Neural progenitor cell (in vitro differentiated cells): ENCODE measurements around the gene ITSN1. TPM values are rescaled to one million over a fixed set of nuclear protein-coding genes. Genes with fewer than 3 reads are reported as not detected.

Experiments used
- DNase-seq: peaks from one replicate; pipeline ENCODE4 v3.0.0-alpha.2; 2016; ENCODE audit warnings: low spot score
- H2AFZ ChIP-seq: fragments of 200-600 bp; sonication (generic); replicated peaks from 2 replicates; pipeline ENCODE4 v1.6.1; 2016; ENCODE audit warnings: antibody characterized with exemption
- H3F3A ChIP-seq: fragments of 200-600 bp; sonication (generic); 2 replicates; pipeline ENCODE4 v1.6.1; 2016; ENCODE audit warnings: antibody characterized with exemption, low read depth
- H3K27ac ChIP-seq: fragments of 200-600 bp; sonication (generic); 2 replicates; pipeline ENCODE4 v1.5.1; 2016; ENCODE audit warnings: mild to moderate bottlenecking
- H3K27me3 ChIP-seq: fragments of 200-600 bp; sonication (generic); 2 replicates; pipeline ENCODE4 v1.6.1; 2016; ENCODE audit warnings: mild to moderate bottlenecking, moderate library complexity
- H3K36me3 ChIP-seq: fragments of 200-600 bp; sonication (generic); 2 replicates; pipeline ENCODE4 v1.5.1; 2016
- H3K4me1 ChIP-seq: fragments of 200-600 bp; sonication (generic); 2 replicates; pipeline ENCODE4 v1.6.1; 2016; ENCODE audit warnings: mixed run types
- H3K4me2 ChIP-seq: fragments of 200-600 bp; sonication (generic); 2 replicates; pipeline ENCODE4 v1.6.1; 2016
- H3K4me3 ChIP-seq: fragments of 200-600 bp; sonication (generic); 2 replicates; pipeline ENCODE4 v1.5.1; 2016
- H3K79me2 ChIP-seq: fragments of 200-600 bp; sonication (generic); 2 replicates; pipeline ENCODE4 v1.6.1; 2016; ENCODE audit warnings: low read depth
- H3K9ac ChIP-seq: fragments of 200-600 bp; sonication (generic); 2 replicates; pipeline ENCODE4 v1.6.1; 2016
- H3K9me3 ChIP-seq: fragments of 200-600 bp; sonication (generic); 2 replicates; pipeline ENCODE4 v1.5.1; 2016; ENCODE audit warnings: low read depth
- H4K20me1 ChIP-seq: fragments of 200-600 bp; sonication (generic); 2 replicates; pipeline ENCODE4 v1.6.1; 2016; ENCODE audit warnings: low read depth
- H3K27ac Mint-ChIP-seq: 3 replicates; pipeline ENCODE4 v1.8.0; 2021; ENCODE audit warnings: mixed read lengths
- H3K27me3 Mint-ChIP-seq: 2 replicates; pipeline ENCODE4 v1.8.0; 2022; ENCODE audit warnings: low read depth, mild to moderate bottlenecking, inconsistent platforms, moderate library complexity, mixed read lengths; ENCODE audit not compliant: insufficient read depth
- H3K36me3 Mint-ChIP-seq: 3 replicates; pipeline ENCODE4 v1.8.0; 2021; ENCODE audit warnings: mixed read lengths
- H3K4me1 Mint-ChIP-seq: 3 replicates; pipeline ENCODE4 v1.8.0; 2021; ENCODE audit warnings: mixed read lengths
- H3K4me3 Mint-ChIP-seq: 3 replicates; pipeline ENCODE4 v1.8.0; 2021; ENCODE audit warnings: mild to moderate bottlenecking, moderate library complexity, mixed read lengths
- H3K9me3 Mint-ChIP-seq: 3 replicates; pipeline ENCODE4 v1.8.0; 2020; ENCODE audit warnings: mixed read lengths
- CTCF ChIP-seq: fragments of 200-600 bp; sonication (generic); IDR thresholded peaks from 2 replicates; pipeline ENCODE4 v1.5.1; 2017; ENCODE audit warnings: antibody characterized with exemption, mild to moderate bottlenecking
- EZH2 ChIP-seq: fragments of 200-600 bp; sonication (generic); IDR thresholded peaks from 2 replicates; pipeline ENCODE4 v1.6.1; 2017; ENCODE audit warnings: antibody characterized with exemption, mild to moderate bottlenecking, moderate library complexity
- EZH2phosphoT487 ChIP-seq: fragments of 200-600 bp; sonication (generic); IDR thresholded peaks from 2 replicates; pipeline ENCODE4 v1.6.1; 2017; ENCODE audit warnings: antibody characterized with exemption
- total RNA-seq: library from RNA; depleted of rRNA; stranded (reverse); fragments of >200 nt; gene quantifications from 2 replicates; pipeline ENCODE4 v1.2.3, GENCODE V29; 2015; ENCODE audit warnings: low replicate concordance

The ITSN1 gene
- total RNA-seq, 1 donor from 2014 or later, result 136 TPM

- Histone ChIP-seq H3K4me2 (no peak overlapping the region), H3K4me1 (no peaks in the 10 kb centered on the region), H3K9ac (no peak overlapping the region), H3K27ac (no peak overlapping the region), H3K9me3 (no peaks in the 10 kb centered on the region), H3K36me3 (peaks cover 5% of the 10 kb centered on the region), H3K4me3 (no peak overlapping the region), H2AFZ (no peak overlapping the region), H4K20me1 (no peaks in the 10 kb centered on the region), H3K79me2 (no peaks in the 10 kb centered on the region), H3K27me3 (no peaks in the 10 kb centered on the region), H3F3A (no peaks in the 10 kb centered on the region)
- Mint-ChIP-seq H3K27me3 (no peaks in the 10 kb centered on the region), H3K4me3 (no peak overlapping the region), H3K27ac (no peak overlapping the region), H3K9me3 (no peaks in the 10 kb centered on the region), H3K36me3 (peaks cover 18% of the 10 kb centered on the region), H3K4me1 (no peaks in the 10 kb centered on the region)
- no peak for DNase-seq
- TF ChIP-seq CTCF, result no peak
- no peak for TF ChIP-seq EZH2
- TF ChIP-seq EZH2phosphoT487, result no peak
Observed at GRCh38 chr21:33755354-33755753, 113.1 kb downstream of the ITSN1 start.

DNA sequence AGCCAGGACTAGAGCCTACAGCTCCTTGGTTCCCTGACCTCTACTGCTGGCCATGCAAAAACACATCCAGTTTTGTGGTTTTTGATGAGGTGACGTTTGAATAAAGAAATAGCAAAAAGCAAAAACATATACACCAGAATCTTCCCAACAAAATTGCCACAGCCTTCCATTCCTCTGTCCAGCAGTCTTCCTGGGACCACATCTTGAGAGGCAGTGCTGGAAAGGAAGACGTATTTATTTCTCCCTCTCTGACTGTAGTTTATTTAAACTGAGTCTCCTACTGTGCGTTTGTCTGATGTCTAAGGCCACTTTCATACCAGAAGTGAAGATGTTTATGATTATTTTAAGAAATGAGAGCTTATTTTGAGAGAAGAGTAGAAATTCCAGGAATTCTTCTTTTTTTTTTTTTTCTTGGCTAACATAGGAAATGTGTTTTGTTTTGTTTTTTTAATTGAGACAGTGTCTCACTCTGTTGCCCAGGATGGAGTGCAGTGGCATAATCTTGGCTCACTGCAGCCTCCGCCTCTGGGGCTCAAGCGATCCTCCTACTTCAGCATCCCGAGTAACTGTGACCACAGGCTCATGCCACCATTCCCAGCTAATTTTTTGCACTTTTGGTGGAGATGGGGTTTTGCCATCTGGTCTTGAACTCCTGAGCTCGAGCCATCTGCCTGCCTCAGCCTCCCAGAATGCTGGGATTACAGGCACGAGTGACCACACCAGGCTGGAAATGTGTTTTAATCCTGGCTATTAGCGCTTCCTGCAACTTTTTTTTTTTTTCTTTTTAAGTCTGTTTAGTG lies 118.5 kb downstream of the ITSN1 start:
- H3K27me3 Mint-ChIP-seq, result no peaks in the 10 kb centered on the region
- TF ChIP-seq EZH2, result no peak
- TF ChIP-seq CTCF, result no peak
- TF ChIP-seq EZH2phosphoT487, result no peak
- H3K9me3 ChIP-seq, result no peaks in the 10 kb centered on the region
- H4K20me1 ChIP-seq, result no peaks in the 10 kb centered on the region
- H3K36me3 ChIP-seq, result no peaks in the 10 kb centered on the region
- no peak overlapping the region for H3K27ac Mint-ChIP-seq
- DNase-seq, result no peak
- no peaks in the 10 kb centered on the region for H3F3A ChIP-seq
- H3K4me3 Mint-ChIP-seq, result no peak overlapping the region
- H2AFZ ChIP-seq, result no peak overlapping the region
- no peaks in the 10 kb centered on the region for H3K4me1 ChIP-seq
- no peak overlapping the region for H3K4me2 ChIP-seq
- H3K9ac ChIP-seq, result no peak overlapping the region
- H3K27me3 ChIP-seq, result no peaks in the 10 kb centered on the region
- H3K36me3 Mint-ChIP-seq, result peaks cover 24% of the 10 kb centered on the region
- no peaks in the 10 kb centered on the region for H3K79me2 ChIP-seq
- H3K4me3 ChIP-seq, result no peak overlapping the region
- H3K27ac ChIP-seq, result peak overlapping the region; percentile 4
- no peaks in the 10 kb centered on the region for H3K9me3 Mint-ChIP-seq
- H3K4me1 Mint-ChIP-seq, result peaks cover 8% of the 10 kb centered on the region

- peaks cover 8% of the 10 kb centered on the region for H3K4me1 Mint-ChIP-seq
Observed at GRCh38 chr21:33761441-33762036, 119.2 kb downstream of the ITSN1 start.

More at GRCh38 chr21:33761441-33762036, 119.2 kb downstream of the ITSN1 start:
- no peaks in the 10 kb centered on the region for H3K9me3 Mint-ChIP-seq
- DNase-seq, result no peak
- Histone ChIP-seq H3K27me3 (no peaks in the 10 kb centered on the region), H3K27ac (no peak overlapping the region), H3K36me3 (no peaks in the 10 kb centered on the region), H4K20me1 (no peaks in the 10 kb centered on the region), H3K9ac (no peak overlapping the region), H3F3A (no peaks in the 10 kb centered on the region), H3K79me2 (no peaks in the 10 kb centered on the region), H3K4me2 (no peak overlapping the region), H2AFZ (no peak overlapping the region), H3K4me1 (no peaks in the 10 kb centered on the region), H3K9me3 (no peaks in the 10 kb centered on the region), H3K4me3 (no peak overlapping the region)
- no peak overlapping the region for H3K27ac Mint-ChIP-seq
- TF ChIP-seq CTCF, result no peak
- H3K36me3 Mint-ChIP-seq, result peaks cover 31% of the 10 kb centered on the region
- H3K4me3 Mint-ChIP-seq, result no peak overlapping the region
- H3K27me3 Mint-ChIP-seq, result no peaks in the 10 kb centered on the region
